Loucy (cell line): Measurements from ENCODE around the gene ARHGAP24.

Experiments
- H2AFZ ChIP-seq: fragments of 200-600 bp; sonication (generic); 2 replicates; pipeline ENCODE4 v1.6.0; 2016; ENCODE audit warnings: antibody characterized with exemption, mild to moderate bottlenecking, low read length, moderate library complexity
- H3F3A ChIP-seq: fragments of 200-600 bp; 2 replicates; pipeline ENCODE4 v1.6.0; 2016; ENCODE audit warnings: antibody characterized with exemption, low read depth, mild to moderate bottlenecking
- H3K27me3 ChIP-seq: fragments of 200-600 bp; sonication (generic); 2 replicates; pipeline ENCODE4 v1.6.1; 2014; ENCODE audit warnings: low read length, mild to moderate bottlenecking; ENCODE audit not compliant: insufficient read depth, poor library complexity, severe bottlenecking
- H3K36me3 ChIP-seq: fragments of 200-600 bp; sonication (generic); 2 replicates; pipeline ENCODE4 v1.6.1; 2016; ENCODE audit warnings: low read length; ENCODE audit not compliant: insufficient read depth
- H3K4me1 ChIP-seq: fragments of 200-600 bp; sonication (generic); 2 replicates; pipeline ENCODE4 v1.5.1; 2014; ENCODE audit warnings: low read length, mild to moderate bottlenecking; ENCODE audit not compliant: insufficient read depth, poor library complexity, severe bottlenecking
- H3K4me2 ChIP-seq: fragments of 200-600 bp; sonication (generic); 2 replicates; pipeline ENCODE4 v1.6.0; 2014; ENCODE audit warnings: antibody characterized with exemption, low read length, low read depth, mild to moderate bottlenecking; ENCODE audit not compliant: poor library complexity, severe bottlenecking
- H3K4me3 ChIP-seq: fragments of 200-600 bp; sonication (generic); 2 replicates; pipeline ENCODE4 v1.5.1; 2014; ENCODE audit warnings: low read length, mild to moderate bottlenecking, mixed read lengths; ENCODE audit not compliant: poor library complexity, severe bottlenecking
- H3K79me2 ChIP-seq: fragments of 200-600 bp; sonication (generic); 2 replicates; pipeline ENCODE4 v1.6.1; 2014; ENCODE audit warnings: low read length; ENCODE audit not compliant: insufficient read depth
- H3K9ac ChIP-seq: fragments of 200-600 bp; sonication (generic); 2 replicates; pipeline ENCODE4 v1.6.0; 2014; ENCODE audit warnings: mild to moderate bottlenecking, low read depth, low read length, moderate library complexity; ENCODE audit not compliant: poor library complexity, severe bottlenecking
- H3K9me2 ChIP-seq: fragments of 200-600 bp; sonication (generic); replicated peaks from 2 replicates; pipeline ENCODE4 v1.6.1; 2016; ENCODE audit warnings: low read depth, low read length, mixed read lengths
- H3K9me3 ChIP-seq: fragments of 200-600 bp; sonication (generic); 2 replicates; pipeline ENCODE4 v1.6.1; 2014; ENCODE audit warnings: mild to moderate bottlenecking, antibody characterized with exemption, low read length, low read depth; ENCODE audit not compliant: insufficient read depth
- H4K20me1 ChIP-seq: fragments of 200-600 bp; sonication (generic); 2 replicates; pipeline ENCODE4 v1.6.0; 2014; ENCODE audit warnings: antibody characterized with exemption, low read length, mild to moderate bottlenecking; ENCODE audit not compliant: insufficient read depth, poor library complexity, severe bottlenecking
- EZH2phosphoT487 ChIP-seq: fragments of 200-600 bp; IDR thresholded peaks from 2 replicates; pipeline ENCODE4 v1.6.1; 2018; ENCODE audit warnings: antibody characterized with exemption, mild to moderate bottlenecking, moderate library complexity, borderline replicate concordance
- TF ChIP-seq, protein P1 (sequence below): fragments of 200-600 bp; sonication (generic); conservative IDR thresholded peaks from 2 replicates; pipeline ENCODE4 v1.5.1; 2014; ENCODE audit warnings: mild to moderate bottlenecking, antibody characterized with exemption, low read length

The ARHGAP24 gene

DNA sequence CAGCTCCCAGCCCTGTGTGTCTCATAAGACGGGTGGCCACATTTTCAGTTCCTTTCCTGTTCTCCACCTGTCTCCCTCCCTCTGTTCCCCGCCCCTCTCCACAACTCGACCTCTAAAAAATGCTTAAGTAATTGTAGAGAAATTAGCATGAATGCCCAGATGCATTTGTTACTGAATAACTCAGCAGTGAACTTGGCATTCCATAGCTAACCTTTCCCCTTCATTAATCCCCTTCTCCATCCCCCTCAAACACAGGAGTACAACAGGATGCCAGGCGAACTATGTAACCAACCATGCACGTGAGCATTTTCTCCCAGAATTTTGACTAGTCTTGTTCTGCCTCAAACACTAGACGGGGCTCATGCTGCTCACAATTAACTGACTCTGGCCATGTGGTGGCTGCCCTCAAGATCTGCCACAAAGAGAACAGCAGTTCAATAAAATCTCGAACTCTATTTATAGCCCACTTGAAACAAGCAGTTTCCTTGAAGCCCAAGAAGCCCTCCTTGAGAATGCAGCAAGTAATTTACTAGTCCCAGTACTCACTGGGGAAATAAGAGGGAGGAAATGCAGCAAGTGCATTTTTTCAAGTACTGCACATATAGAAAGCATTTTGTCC lies 351.2 kb downstream of the ARHGAP24 start:
- Histone ChIP-seq H3K79me2 (no peaks in the 10 kb centered on the region), H3K9me3 (no peaks in the 10 kb centered on the region), H3K27me3 (no peaks in the 10 kb centered on the region), H2AFZ (peak overlapping the region; percentile 74), H3K4me3 (peak overlapping the region; percentile 57), H3K4me1 (peaks cover 33% of the 10 kb centered on the region), H3K4me2 (peak overlapping the region; percentile 59), H3F3A (no peaks in the 10 kb centered on the region), H3K36me3 (no peaks in the 10 kb centered on the region), H4K20me1 (no peaks in the 10 kb centered on the region), H3K9me2 (no peaks in the 10 kb centered on the region), H3K9ac (peak overlapping the region; percentile 52)
- TF ChIP-seq, protein P1, sequence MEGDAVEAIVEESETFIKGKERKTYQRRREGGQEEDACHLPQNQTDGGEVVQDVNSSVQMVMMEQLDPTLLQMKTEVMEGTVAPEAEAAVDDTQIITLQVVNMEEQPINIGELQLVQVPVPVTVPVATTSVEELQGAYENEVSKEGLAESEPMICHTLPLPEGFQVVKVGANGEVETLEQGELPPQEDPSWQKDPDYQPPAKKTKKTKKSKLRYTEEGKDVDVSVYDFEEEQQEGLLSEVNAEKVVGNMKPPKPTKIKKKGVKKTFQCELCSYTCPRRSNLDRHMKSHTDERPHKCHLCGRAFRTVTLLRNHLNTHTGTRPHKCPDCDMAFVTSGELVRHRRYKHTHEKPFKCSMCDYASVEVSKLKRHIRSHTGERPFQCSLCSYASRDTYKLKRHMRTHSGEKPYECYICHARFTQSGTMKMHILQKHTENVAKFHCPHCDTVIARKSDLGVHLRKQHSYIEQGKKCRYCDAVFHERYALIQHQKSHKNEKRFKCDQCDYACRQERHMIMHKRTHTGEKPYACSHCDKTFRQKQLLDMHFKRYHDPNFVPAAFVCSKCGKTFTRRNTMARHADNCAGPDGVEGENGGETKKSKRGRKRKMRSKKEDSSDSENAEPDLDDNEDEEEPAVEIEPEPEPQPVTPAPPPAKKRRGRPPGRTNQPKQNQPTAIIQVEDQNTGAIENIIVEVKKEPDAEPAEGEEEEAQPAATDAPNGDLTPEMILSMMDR = peak; percentile 74
- TF ChIP-seq EZH2phosphoT487 = no peak

DNA sequence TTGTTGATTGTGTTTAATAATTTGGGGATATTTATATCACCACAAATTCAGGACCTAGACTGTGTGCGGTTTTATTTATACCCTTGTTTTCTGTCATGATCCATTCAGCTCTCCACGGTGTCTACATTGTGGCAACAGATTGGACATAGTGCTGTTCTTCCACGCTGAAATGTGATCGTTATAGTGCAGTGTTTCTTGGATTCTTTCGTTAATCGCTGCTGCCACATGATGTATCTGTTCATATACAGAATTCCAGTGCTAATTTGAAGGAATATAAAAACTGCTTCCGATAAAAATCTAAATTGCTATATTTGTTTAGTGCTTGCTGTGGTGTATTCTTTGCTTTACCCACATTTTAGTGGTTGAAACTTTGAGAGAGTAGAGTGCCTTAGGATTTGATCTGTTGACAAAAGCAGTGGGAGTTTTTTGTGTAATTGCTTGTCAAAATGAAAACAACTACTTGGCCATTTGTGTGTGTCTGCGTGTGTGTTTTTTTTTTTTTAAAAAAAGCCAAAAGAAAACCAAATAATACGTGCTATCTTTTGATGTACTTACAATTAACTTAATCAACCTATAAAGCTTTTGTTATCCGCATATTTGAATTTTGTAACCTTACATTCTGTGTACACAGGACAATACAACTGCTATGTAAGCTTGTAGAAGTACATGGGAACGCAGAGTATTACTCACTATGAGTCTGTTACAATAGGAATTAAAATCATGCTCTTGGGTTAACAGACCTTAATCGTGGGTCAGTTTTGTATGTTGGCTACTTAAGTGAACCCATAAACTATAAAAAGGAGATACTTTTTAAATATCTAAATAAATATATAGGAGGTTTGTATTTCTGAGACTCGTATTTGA lies 353.3 kb downstream of the ARHGAP24 start:
- Histone ChIP-seq H3K4me2 (no peak overlapping the region), H3K9me2 (no peaks in the 10 kb centered on the region), H3K36me3 (no peaks in the 10 kb centered on the region), H3F3A (no peaks in the 10 kb centered on the region), H3K4me3 (no peak overlapping the region), H2AFZ (no peak overlapping the region), H3K9me3 (no peaks in the 10 kb centered on the region), H3K79me2 (no peaks in the 10 kb centered on the region), H4K20me1 (no peaks in the 10 kb centered on the region), H3K4me1 (peaks cover 32% of the 10 kb centered on the region), H3K9ac (no peak overlapping the region), H3K27me3 (no peaks in the 10 kb centered on the region)
- TF ChIP-seq, protein P1 = no peak
- no peak for TF ChIP-seq EZH2phosphoT487

DNA sequence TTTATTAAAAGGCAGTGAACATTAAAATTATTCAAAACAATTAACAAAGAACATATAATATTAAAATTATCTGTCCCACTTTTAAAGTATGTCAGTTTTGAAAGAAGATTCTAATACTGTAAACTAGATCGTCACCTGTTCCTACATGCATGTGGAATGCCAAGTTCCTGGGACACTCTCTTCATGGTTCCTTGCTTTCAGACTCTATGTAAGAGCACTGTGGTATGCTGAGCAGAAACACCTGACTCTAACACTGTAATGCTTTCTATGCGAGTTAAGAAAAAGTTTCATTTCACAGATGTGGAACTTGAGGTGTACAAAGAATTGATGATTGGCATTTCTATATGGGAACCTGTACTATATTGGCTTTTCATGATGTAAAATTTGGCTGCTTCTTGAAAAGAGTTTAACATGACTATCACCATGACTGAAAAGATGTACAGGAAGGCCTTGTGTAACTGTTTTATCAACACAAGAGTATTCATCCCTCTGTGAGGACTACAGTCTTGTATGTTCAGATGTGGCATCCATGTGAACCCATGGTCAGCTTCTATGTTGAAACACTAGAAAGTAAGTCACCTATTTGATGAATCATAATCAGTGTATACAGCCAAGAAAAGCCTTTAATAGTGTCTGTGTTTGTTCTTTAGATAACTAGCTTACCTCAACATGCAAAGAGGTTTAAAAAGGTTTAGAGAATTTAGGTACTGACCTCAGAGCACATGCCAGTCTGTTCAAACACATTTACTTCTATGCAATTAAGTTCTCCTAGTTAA lies 354.5 kb downstream of the ARHGAP24 start:
- H3K9me3 ChIP-seq = no peaks in the 10 kb centered on the region
- peak overlapping the region; percentile 64 for H2AFZ ChIP-seq
- H4K20me1 ChIP-seq = no peaks in the 10 kb centered on the region
- H3K79me2 ChIP-seq = no peaks in the 10 kb centered on the region
- H3K4me1 ChIP-seq = peaks cover 20% of the 10 kb centered on the region
- TF ChIP-seq EZH2phosphoT487 = no peak
- TF ChIP-seq, protein P1 = no peak
- H3K9ac ChIP-seq = no peak overlapping the region
- H3K36me3 ChIP-seq = no peaks in the 10 kb centered on the region
- no peaks in the 10 kb centered on the region for H3F3A ChIP-seq
- no peak overlapping the region for H3K4me2 ChIP-seq
- no peaks in the 10 kb centered on the region for H3K27me3 ChIP-seq
- H3K4me3 ChIP-seq = no peak overlapping the region
- no peaks in the 10 kb centered on the region for H3K9me2 ChIP-seq
